Stimulated activated CD4-positive, alpha-beta T cell treated with anti-CD3 and anti-CD28 coated beads, Interleukin-4, amount 100 ng/mL, for 4 hours (primary cell): ENCODE results near the gene CEACAM5.

ENCODE experiments used
- DNase-seq, 2 experiments: peaks; one replicate each; pipeline ENCODE4 v3.0.0-alpha.2; 2020

Gene CEACAM5

DNA sequence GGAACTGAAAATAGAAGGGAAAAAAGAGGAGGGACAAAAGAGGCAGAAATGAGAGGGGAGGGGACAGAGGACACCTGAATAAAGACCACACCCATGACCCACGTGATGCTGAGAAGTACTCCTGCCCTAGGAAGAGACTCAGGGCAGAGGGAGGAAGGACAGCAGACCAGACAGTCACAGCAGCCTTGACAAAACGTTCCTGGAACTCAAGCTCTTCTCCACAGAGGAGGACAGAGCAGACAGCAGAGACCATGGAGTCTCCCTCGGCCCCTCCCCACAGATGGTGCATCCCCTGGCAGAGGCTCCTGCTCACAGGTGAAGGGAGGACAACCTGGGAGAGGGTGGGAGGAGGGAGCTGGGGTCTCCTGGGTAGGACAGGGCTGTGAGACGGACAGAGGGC is at the start of gene CEACAM5:
TSS of gene CEACAM5 (plus strand) at position 146 of the 400 bp plus-strand sequence. CDS start at position 252, 106 bp downstream.
- no peak for DNase-seq

DNA sequence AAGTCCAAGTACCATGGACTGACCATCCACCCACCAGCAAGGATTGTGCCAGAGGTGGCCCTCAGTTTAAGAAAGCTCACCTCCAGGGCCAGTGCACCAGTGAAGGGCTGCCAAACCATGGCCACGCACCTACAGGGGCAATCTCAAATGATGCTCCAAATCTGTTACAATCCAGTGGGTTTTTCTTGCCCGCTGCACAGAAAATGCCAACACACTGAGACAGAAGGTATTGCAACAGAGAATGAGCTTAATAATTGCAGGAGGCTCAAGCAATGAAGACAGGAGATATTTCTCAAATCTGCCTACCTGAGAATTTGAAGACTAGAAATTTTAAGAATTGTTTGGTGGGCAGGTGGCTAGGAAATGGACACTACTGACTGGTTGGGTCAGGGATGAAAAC is 42.4 kb upstream of the CEACAM5 start:
- DNase-seq, result no peak

DNA sequence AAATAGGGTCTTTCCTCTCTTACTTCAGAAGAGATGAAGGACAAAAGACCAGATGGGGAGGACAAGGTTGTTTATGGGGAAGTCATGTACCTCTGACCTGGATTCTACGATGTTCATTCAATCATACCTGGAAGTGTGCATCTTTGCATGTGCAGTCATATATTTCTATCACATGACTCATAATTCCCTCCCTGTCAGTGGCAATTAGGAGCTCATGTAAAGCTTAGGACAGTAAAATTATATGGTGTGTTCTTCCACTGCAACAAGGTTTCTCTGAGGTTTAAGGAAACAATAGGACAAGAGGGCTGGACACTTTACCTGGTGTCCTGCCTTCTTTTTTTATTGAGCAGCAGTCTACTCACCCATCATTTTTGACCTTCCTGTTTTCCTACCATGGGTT is 40.1 kb upstream of the CEACAM5 start:
- DNase-seq, result no peak

DNA sequence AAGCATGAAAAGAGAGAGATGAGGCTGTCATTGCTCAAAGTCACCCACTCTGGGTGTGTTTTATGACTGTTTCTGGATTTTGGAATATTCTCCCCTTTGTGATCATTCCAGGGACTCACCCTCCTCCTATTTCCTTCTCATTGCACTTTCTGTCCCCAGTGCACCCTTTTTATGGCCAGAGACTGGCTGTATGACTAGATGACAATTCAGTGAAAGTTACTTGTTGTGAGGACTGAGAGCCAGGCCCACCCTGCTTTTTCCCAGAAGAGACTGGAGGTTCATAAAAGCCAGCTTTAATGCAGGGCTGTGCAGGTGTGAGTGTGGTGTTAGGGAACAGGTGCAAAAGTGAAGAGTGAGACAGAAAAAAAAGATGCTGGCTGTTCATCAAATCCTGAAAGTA is 37.7 kb upstream of the CEACAM5 start:
- no peak for DNase-seq

DNA sequence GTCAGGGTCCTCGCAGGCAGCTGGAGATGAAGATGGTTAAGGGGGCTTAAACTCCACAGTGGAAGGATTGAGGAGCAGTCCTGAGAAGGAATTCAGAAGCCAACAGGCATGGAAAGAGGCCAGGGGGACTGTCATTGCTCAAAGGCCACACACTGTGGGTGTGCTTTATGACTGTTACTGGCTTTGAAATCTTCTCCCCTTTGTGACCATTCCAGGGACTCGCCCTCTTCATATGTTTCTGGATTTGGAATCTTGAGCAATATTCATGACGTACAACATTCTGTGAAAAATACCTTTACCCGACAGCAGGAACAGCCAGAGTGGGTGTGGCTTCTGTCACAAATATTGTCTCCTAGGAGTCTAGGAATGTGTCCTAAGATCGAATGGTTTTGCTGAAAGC is 36.9 kb upstream of the CEACAM5 start:
- no peak for DNase-seq

DNA sequence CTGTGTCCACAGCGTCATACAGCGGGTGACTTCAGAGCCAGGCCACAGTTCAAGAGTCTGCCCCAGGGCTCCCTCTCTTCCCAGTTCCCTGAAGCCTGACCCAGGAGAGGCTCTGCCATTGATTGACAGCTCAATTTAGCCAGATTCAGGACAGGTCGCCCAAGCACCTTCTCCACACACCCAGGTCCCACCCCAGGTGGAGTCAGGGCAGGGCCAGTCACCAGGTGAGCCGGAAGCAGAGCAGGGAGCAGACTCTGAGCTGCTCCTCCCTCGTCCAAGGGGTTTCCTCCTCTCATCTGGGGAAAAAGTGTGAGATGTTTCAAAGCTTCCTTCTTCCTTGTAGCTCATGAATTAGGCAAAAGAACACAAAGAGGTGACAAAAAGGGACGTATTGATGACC is 26.0 kb upstream of the CEACAM5 start:
- DNase-seq, result no peak

DNA sequence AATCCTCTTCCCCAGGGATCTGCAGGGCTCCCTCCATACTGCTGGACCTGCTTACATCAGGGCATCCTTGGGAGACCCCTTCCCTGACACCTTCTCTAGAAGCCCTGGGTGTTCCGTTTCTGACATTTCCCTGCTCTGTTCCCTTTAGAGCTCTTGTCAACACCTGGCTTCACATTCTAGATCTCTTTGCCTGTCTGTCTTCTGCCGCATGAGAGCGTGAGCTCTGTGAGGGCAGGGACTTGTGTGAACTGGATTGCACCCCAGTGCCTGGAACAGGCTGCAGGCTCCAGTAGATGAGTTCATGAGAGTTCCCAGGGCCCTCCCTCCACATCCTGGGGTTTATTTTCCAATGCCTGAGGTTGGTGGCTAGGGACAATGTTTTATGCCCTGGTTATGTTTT is 21.0 kb upstream of the CEACAM5 start:
- no peak for DNase-seq

DNA sequence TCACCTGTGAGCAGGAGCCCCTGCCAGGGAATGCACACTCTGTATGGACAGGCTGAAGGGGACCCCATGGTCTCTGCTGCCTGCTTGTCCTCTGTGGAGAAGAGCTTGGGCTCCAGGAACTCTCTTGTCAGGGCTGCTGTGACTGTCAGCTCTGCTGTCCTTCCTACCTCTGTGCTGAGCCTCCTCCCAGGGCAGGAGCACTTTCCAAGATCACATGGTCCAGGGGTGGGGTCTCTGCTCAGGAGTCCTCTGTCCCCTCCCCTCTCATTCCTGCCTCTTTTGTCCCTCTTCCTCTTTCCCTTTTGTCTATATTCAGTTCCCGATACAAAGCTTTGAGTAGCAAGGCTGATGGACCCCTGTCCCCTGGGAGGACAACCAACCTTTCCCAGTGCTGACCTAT is 20.3 kb upstream of the CEACAM5 start, which contains the start of gene CEACAM7:
TSS of gene CEACAM7 (minus strand) at position 173 of the 400 bp plus-strand sequence. CDS start at position 68, 105 bp downstream.
- DNase-seq, result no peak

DNA sequence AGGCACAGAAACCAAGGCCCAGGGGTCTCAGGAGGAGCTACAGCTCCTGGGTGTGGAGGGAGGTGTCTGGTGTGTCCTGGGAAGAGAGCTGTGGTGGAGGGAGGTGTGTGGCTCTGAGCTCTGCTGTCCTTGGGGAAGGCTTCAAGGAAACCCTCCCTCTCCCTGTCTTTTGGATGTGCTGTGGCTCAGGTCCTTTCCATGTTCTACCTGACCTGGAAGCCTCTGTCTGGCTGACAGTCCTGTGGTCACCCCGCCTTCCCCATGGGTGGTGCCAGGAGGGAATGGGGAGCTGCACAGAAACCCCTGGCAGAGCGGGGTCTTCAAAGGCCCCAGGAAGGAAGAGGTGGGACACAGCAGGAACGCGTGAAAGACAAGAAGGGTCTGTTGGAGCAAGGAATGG is 19.7 kb upstream of the CEACAM5 start:
- DNase-seq, result no peak

DNA sequence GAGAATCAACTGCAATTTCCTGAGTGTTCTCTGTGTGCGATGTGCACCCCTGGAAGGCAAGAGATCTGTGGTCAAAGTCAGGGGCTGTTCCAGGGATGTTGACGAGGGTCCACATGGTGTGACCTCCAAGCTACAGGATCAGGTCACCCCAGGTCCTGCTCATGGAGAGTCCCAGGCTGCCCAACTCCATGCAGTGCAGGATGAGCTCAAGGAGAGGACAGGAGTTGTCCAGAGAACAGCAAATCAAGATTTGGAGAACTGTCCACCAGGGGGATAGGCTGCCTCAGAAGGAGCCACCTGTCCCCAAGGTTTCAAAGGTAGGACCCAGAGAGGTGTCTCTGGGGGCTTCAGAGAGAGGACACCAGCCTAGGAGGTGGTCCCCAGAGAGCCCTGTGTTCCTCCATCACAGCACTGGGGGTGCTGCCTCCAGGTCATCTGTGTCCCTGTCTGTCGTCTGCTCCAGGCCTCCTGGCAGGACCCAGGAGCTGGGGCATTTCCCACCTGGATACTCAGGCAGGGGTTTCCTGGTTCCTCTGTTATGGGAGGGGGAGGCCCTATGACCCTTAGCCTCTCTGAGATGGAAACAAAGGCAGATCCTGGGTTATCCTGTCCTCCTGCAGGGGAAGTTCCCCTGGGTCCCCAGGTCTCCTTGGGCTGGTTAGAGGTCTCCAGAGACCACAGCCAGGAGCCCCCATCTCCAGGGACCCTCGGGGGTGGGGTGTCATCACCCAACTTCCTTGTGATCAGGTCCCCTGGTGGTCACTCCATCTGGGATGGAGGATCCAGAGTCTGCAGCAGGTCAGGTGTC is 18.2 kb upstream of the CEACAM5 start:
- no peak for DNase-seq

DNA sequence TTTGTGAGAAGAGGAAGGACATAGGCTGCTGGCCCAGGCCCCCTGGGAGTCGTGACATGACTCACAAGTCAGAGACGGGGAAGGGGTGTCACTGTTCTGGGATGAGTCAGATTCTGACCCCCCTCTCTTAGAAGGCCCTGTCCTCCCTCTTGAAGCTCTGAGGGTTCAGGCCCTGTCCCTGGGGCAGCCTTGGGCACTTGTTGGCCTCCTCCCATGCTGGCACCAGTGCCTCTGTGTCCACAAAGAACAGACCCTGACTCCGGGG is 17.7 kb upstream of the CEACAM5 start:
- no peak for DNase-seq

DNA sequence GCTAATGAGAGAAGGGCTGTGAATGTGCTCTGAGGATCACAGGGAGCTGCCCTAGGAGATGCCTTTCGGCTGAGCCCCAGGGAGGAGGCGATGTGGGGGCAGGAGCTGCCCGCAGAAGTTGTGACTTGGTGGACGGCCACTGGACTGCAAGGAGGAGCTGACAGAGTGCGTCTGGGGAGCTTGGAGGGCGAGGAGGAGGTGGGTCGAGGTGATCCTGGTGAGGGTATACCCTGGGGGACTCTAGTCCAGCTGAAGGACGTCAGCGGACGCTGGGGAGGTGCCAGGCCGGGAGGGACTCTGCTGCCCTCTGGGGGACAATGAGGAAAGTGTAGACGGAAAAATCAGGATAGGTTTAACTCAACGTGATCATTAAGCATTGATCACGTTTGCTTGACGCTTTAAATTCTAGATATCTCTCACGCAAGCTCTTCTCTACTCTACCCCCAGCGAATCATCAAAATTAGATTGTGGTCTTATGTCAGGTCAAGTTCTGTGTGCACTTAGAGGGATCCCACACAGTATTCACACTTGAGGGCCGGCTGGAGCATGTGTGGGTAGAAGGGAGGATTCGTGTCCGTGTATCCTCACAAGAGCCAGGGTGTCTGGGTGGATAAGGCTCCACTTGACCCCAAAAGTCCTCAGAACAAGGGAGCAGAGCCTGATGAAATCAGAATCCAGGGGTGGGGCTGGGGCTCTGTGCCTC is 17.0 kb upstream of the CEACAM5 start:
- DNase-seq, result no peak

DNA sequence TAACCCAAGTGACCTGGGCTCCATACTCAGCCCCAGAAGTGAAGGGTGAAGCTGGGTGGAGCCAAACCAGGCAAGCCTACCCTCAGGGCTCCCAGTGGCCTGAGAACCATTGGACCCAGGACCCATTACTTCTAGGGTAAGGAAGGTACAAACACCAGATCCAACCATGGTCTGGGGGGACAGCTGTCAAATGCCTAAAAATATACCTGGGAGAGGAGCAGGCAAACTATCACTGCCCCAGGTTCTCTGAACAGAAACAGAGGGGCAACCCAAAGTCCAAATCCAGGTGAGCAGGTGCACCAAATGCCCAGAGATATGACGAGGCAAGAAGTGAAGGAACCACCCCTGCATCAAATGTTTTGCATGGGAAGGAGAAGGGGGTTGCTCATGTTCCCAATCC is 14.2 kb upstream of the CEACAM5 start:
- DNase-seq, result no peak

DNA sequence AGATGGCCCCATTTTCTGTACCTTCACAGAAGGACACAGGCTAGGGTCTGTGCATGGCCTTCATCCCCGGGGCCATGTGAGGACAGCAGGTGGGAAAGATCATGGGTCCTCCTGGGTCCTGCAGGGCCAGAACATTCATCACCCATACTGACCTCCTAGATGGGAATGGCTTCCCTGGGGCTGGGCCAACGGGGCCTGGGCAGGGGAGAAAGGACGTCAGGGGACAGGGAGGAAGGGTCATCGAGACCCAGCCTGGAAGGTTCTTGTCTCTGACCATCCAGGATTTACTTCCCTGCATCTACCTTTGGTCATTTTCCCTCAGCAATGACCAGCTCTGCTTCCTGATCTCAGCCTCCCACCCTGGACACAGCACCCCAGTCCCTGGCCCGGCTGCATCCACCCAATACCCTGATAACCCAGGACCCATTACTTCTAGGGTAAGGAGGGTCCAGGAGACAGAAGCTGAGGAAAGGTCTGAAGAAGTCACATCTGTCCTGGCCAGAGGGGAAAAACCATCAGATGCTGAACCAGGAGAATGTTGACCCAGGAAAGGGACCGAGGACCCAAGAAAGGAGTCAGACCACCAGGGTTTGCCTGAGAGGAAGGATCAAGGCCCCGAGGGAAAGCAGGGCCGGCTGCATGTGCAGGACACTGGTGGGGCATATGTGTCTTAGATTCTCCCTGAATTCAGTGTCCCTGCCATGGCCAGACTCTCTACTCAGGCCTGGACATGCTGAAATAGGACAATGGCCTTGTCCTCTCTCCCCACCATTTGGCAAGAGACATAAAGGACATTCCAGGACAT is 13.4 kb upstream of the CEACAM5 start:
- no peak for DNase-seq

DNA sequence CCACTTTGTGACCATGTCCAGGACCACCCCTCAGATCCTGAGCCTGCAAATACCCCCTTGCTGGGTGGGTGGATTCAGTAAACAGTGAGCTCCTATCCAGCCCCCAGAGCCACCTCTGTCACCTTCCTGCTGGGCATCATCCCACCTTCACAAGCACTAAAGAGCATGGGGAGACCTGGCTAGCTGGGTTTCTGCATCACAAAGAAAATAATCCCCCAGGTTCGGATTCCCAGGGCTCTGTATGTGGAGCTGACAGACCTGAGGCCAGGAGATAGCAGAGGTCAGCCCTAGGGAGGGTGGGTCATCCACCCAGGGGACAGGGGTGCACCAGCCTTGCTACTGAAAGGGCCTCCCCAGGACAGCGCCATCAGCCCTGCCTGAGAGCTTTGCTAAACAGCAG is 12.7 kb upstream of the CEACAM5 start:
- DNase-seq, result no peak

DNA sequence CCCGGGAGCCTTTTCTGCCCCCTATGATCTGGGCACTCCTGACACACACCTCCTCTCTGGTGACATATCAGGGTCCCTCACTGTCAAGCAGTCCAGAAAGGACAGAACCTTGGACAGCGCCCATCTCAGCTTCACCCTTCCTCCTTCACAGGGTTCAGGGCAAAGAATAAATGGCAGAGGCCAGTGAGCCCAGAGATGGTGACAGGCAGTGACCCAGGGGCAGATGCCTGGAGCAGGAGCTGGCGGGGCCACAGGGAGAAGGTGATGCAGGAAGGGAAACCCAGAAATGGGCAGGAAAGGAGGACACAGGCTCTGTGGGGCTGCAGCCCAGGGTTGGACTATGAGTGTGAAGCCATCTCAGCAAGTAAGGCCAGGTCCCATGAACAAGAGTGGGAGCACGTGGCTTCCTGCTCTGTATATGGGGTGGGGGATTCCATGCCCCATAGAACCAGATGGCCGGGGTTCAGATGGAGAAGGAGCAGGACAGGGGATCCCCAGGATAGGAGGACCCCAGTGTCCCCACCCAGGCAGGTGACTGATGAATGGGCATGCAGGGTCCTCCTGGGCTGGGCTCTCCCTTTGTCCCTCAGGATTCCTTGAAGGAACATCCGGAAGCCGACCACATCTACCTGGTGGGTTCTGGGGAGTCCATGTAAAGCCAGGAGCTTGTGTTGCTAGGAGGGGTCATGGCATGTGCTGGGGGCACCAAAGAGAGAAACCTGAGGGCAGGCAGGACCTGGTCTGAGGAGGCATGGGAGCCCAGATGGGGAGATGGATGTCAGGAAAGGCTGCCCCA is 11.8 kb upstream of the CEACAM5 start:
- DNase-seq, result no peak

DNA sequence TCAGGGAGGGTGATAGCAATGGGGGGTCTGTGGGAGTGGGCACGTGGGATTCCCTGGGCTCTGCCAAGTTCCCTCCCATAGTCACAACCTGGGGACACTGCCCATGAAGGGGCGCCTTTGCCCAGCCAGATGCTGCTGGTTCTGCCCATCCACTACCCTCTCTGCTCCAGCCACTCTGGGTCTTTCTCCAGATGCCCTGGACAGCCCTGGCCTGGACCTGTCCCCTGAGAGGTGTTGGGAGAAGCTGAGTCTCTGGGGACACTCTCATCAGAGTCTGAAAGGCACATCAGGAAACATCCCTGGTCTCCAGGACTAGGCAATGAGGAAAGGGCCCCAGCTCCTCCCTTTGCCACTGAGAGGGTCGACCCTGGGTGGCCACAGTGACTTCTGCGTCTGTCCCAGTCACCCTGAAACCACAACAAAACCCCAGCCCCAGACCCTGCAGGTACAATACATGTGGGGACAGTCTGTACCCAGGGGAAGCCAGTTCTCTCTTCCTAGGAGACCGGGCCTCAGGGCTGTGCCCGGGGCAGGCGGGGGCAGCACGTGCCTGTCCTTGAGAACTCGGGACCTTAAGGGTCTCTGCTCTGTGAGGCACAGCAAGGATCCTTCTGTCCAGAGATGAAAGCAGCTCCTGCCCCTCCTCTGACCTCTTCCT is 11.1 kb upstream of the CEACAM5 start:
- no peak for DNase-seq

DNA sequence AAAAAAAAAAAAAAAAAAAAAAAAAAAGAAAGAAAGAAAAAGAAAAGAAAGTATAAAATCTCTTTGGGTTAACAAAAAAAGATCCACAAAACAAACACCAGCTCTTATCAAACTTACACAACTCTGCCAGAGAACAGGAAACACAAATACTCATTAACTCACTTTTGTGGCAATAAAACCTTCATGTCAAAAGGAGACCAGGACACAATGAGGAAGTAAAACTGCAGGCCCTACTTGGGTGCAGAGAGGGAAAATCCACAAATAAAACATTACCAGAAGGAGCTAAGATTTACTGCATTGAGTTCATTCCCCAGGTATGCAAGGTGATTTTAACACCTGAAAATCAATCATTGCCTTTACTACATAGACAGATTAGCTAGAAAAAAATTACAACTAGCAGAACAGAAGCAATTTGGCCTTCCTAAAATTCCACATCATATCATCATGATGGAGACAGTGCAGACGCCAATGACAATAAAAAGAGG is 9.6 kb upstream of the CEACAM5 start:
- DNase-seq, result no peak

DNA sequence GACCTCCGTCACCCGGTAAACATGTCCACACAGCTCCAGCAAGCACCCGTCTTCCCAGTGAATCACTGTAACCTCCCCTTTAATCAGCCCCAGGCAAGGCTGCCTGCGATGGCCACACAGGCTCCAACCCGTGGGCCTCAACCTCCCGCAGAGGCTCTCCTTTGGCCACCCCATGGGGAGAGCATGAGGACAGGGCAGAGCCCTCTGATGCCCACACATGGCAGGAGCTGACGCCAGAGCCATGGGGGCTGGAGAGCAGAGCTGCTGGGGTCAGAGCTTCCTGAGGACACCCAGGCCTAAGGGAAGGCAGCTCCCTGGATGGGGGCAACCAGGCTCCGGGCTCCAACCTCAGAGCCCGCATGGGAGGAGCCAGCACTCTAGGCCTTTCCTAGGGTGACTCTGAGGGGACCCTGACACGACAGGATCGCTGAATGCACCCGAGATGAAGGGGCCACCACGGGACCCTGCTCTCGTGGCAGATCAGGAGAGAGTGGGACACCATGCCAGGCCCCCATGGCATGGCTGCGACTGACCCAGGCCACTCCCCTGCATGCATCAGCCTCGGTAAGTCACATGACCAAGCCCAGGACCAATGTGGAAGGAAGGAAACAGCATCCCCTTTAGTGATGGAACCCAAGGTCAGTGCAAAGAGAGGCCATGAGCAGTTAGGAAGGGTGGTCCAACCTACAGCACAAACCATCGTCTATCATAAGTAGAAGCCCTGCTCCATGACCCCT is 9.0 kb upstream of the CEACAM5 start:
- no peak for DNase-seq

DNA sequence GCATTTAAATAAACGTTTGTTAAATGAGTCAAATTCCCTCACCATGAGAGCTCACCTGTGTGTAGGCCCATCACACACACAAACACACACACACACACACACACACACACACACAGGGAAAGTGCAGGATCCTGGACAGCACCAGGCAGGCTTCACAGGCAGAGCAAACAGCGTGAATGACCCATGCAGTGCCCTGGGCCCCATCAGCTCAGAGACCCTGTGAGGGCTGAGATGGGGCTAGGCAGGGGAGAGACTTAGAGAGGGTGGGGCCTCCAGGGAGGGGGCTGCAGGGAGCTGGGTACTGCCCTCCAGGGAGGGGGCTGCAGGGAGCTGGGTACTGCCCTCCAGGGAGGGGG is 8.5 kb upstream of the CEACAM5 start:
- no peak for DNase-seq

DNA sequence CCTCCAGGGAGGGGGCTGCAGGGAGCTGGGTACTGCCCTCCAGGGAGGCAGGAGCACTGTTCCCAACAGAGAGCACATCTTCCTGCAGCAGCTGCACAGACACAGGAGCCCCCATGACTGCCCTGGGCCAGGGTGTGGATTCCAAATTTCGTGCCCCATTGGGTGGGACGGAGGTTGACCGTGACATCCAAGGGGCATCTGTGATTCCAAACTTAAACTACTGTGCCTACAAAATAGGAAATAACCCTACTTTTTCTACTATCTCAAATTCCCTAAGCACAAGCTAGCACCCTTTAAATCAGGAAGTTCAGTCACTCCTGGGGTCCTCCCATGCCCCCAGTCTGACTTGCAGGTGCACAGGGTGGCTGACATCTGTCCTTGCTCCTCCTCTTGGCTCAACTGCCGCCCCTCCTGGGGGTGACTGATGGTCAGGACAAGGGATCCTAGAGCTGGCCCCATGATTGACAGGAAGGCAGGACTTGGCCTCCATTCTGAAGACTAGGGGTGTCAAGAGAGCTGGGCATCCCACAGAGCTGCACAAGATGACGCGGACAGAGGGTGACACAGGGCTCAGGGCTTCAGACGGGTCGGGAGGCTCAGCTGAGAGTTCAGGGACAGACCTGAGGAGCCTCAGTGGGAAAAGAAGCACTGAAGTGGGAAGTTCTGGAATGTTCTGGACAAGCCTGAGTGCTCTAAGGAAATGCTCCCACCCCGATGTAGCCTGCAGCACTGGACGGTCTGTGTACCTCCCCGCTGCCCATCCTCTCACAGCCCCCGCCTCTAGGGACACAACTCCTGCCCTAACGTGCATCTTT is 7.8 kb upstream of the CEACAM5 start:
- DNase-seq, result no peak
